Inflammatory macrophage treated with lipopolysaccharide for 4 hours (primary cell): ENCODE data around the gene RACK1.
A peak's percentile ranks its signal among the peaks of the same experiment; 100 is the strongest.

Source experiments
- DNase-seq: peaks from one replicate; pipeline ENCODE4 v3.0.0-alpha.2; 2020

The RACK1 gene

DNA sequence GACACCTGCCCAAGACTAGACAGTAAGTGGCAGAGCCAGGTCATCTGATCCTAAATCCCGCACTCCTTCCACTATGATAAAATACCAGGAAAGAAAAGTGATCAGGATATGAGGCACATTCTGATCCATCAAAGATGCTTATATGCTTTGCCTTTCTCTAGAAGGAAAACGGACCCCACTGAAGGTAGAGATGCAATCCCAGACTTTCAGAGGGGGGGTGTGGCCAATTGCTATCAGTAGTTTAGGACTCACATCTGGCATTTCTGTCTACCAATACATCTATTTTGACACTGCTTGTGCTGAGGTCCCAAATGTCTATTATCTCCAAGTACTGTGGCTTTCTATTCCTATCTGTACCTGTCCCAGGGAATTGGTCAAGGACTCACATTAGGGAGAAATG, 15.6 kb upstream of the RACK1 start:
- DNase-seq = no peak

DNA sequence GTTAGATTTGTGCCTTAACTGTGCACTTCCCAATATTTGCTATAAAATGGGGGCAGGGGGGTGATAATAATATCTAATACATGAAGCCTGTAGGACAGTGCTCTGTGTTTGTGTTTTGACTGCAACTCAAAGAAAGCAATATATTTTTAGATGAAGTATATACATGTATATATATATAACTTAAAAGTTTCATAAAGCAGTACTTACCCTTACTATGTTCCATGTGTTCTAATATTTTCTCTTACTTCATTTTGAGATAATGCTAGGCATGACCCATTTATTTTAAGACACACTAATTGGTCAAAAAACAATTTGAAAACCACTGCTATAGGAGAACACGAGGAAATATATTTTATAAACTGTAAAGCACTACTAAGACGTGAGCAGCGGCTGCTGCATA, 14.9 kb upstream of the RACK1 start:
- DNase-seq = no peak

DNA sequence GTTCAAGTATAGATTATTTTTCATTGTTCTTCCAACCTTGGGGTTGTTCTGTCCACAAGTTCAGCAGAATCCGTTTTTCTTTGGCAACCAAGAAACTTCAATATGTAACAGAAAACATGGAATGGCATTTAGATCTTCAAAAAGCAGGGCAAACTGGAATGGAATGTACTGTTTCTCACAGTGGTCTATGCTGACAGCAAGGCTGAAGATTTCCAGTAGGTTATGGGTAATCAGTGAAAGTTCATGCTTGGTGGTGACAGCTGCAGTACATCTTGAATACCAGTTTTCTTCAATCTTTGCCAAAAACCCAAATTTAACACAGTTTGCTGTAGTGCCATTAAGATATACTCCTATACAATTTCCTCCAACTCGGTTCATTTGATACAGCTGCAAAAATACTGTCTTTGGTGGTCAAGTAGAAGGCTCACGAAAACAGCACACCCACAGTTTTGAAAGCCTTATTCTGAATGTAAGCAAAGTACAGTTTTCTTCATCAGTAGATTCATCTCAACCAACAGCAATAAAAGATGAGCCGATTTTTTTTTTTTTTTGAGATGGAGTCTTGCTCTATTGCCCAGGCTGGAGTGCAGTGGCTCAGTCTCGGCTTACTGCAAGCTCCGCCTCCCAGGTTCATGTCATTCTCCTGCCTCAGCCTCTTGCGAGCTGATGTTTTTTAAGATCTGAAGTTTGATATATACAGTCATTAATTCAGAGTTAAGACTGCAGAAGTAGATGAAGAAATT, 12.3 kb upstream of the RACK1 start:
- DNase-seq = no peak

DNA sequence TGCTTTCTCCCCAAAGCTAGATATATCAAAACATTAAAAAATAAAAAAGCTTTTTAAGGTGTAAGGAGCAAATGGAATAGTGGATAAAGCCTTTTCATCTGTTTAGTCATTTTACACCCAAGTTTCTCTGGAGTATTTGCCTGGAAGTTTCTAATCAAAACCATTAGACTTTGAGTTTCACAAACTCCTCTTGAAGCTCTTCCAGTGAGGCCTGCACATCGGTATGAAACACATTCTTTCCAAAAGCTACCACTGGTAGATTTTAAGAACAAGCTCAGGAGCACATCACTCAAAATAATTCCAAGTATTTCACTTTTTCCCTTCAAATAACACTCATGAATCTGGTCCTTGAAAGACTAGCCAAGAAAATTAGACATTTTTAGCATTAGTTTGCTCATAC, 11.6 kb upstream of the RACK1 start:
- no peak for DNase-seq

DNA sequence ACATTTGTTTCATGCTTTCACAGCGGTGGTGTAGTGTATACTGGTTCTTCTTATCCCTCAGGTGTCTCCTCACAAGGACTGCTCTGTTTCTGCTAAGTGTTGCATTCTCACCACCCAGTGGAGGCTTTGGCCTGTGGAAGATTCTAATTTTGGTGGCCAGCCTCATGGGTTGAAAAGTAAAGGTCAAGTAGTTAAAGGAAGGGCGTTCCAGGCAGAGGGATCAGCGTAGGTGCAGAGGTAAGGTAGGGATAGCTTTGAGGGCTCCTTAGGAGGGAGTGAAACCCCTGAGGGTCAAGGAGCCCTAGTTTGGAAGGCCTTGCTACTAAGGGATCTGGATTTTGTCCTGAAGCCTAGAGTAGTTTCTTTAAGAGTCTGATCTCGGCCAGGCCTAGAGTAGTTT, 4.6 kb upstream of the RACK1 start:
- DNase-seq = no peak

DNA sequence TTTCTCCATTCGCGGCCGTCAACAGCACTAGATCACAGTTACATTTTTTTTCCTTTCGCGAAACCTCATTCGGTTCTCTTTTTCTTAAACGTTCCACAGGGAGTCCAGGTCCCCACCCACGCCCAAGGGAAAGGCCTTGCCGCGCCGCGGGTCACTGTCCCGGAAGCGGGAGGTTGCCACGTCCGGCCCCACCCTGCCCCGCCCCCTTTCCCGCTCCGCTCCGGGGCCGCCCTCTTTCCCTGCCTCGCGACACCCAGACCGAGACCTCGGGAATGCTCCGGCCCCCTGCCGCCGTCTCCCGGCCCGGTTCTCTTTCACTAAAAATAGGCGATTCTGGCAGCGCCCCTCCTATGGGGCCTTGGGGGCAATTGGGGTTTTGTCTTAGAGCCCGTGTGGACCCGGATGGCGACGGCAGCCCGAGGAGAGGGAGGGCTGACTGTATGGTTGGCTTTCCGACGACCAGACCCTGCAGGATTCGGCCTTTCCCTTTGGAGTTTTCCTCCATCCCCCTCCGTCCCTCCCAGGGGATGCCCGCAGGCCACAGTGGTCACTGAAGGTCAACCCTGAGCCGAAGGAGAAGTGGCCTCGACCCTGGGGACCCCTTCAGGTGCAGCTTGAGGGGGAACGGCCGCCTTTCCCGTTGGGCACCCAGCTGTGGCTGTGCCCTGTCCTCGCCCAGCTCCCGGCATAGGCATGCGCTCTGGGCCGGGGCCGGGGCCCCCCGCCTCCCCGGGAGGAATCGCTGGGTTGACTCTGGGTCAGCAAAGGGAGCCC, 2.8 kb upstream of the RACK1 start:
- peak; percentile 99 for DNase-seq

DNA sequence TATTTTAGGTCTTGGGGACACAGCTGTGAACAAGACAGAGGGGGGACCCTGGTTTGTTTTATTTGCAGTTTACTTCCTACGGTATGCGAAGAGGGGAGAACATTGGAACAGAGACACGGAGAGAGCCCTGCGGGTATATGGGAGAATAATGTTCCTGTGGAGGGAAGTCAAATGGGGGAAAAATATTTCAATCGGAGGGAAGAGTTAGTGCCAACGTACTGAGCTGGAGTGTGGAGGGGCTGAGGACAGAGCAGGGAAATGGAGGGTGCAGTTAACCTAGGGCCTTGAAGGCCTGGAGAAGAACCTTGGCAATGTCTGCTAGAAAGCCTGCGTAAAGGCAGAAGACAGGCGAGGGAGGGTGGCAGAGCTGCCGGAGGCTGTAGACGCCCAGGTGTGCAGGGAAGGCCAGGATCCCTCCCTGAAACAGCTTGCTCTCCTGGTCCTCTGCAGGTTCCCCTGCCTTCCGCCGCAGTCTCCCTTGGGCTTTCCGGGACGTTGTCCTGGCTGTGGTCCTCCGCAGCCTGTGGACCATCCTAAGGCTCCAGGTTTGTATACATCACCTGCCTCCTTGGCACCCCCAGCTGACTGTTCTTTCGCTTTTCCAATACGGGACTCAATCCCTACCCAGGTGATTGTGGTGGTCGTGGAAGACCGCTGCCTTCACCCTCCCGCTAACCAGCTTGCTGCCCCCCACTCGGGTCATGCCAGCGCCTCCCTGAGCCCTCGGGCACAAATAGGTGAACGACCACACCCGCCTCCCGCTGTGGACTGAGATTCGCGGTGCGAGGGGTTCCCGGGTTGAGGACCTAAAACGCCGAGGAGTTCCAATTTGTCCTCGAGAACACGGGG, 1.9 kb upstream of the RACK1 start:
- no peak for DNase-seq

DNA sequence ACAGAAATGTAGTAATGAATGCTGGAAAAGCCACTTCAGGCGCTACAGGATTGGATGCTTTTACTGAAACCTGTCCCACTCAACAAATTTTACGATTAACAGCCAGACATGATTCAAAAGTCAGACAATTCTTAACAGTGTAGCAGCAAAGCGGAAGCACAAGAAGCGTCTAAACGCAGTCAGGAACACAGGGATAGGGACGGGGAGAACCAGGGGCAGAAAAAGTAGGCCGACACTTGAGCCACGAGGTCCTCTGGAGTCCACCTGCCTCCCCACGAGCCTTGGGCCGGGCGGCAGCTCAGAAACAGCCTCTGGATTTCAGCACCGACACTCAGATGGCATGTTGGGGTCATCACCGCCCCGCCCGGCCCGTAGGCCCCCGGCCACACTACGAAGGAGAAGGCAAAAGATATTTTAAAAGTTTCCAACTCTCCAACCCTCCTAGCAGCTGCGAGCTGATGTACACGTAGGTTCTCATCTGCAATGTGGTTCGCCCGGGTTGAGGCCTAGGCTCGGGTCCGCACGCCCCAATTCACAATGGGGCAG, 615 bp downstream of the RACK1 start:
- peak; percentile 46 for DNase-seq

DNA sequence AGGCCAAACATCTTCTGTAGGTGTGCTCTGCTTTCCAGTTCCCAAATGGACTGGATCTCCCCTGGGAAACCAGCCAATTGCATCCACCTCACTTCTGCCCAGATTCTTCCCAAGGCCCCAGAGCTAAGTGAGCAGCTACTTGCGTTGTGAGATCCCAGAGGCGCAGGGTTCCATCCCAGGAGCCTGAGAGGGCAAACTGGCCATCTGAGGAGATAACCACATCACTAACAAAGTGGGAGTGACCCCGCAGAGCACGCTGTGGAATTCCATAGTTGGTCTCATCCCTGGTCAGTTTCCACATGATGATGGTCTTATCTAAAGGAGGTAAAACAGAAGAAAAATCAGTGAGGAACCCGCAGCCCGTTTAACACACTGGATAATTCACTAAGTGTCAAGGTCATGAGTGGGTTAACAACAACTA, 1.7 kb downstream of the RACK1 start:
- DNase-seq = no peak

DNA sequence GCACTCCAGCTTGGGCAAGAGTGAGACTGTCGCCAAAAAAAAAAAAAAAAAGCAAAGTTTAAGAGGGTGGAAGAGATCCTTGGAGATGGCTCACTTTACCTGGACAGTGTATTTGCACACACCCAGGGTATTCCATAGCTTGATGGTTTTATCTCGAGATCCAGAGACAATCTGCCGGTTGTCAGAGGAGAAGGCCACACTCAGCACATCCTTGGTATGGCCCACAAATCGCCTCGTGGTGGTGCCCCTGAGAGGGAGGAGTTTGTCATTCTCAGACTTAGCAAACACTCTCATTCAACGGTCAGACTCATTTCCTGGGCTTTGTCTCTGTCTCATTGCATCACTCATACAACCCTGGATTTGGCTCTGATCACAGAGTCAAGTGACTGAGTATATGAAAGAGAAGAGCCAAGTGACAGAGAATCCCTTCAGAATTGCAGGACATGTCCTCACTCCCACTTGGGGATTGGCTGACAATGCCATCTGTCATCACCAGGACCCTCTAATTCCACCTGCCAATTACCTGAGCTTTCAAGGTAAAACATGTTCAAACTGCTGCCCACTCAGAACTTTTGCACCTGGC, 2.2 kb downstream of the RACK1 start:
- DNase-seq = peak; percentile 96

DNA sequence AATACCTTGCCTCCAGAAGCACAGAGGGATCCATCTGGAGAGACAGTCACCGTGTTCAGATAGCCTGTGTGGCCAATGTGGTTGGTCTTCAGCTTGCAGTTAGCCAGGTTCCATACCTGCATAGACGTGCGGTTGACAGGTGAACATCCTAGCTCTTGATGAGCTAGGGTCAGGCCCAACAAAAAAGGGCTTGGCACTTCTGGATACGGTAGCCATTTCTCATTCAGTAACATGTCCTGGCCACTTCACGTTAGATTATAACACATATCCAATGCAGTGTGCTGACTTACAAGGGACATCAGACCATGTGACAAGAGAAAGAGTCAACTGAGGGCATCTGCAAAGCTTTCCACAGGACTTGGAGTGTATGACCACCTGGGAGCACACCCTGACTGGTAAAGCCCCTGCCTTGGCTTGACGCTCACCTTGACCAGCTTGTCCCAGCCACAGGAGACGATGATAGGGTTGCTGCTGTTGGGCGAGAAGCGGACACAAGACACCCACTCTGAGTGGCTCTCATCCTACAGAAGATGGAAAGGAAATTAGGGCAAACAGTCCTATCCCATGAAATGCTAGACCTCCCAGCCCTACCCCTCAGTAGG, 4.5 kb downstream of the RACK1 start:
- DNase-seq = no peak

DNA sequence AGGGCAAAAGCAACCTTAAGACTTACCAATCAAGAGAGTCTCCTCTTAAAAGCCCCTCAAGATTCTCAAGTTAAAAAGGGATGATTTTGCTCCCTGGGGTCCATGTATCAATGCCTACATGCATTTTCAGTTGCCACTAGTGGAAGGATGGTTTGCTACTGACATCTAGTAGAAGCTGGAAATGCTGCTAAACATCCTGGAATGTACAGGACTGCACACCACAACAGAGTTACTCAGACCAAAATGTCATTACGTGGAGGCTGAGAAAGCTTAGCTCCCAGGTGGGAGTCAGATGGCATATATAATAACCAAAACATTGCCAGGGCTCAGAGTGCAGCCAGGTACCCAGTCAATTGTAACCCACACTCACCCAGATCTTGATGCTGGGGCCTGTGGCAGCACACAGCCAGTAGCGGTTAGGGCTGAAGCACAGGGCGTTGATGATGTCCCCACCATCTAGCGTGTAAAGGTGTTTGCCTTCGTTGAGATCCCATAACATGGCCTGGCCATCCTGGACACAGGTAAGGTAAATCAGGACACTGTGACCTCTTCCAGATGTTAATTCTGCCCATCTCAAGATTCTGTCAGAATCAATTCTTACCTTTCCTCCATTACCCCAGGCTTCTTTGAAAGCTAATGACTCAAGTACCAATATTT, 5.8 kb downstream of the RACK1 start:
- no peak for DNase-seq

DNA sequence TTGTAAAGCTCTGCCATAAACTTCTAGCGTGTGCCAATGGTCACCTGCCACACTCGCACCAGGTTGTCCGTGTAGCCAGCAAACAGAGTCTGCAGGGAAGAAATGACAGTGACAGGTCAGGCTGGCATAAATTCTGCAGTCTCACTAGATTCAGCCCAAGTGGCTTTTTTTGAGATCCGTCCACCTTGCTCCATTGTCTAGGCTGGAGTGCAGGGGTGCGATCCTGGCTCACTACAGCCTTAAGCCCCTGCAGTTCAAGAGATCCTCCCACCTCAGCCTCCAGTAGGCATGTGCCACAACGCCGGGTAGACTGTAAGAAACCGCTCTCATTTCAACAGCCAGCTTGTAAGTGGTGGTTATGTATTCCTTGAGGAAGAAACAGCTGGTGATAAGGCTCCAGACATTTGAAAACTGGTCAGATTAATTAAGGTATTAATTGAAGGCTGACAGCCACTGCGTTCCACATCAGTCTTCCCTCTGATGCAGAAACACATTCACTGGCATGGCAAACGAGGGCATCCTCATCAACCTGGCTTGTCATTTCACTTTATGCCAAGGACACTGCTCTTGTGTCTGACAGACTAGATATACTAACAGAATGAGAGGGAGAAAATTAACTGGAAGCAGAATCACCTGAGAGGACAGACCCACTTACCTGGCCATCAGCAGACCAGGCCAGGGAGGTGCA, 6.6 kb downstream of the RACK1 start:
- no peak for DNase-seq

DNA sequence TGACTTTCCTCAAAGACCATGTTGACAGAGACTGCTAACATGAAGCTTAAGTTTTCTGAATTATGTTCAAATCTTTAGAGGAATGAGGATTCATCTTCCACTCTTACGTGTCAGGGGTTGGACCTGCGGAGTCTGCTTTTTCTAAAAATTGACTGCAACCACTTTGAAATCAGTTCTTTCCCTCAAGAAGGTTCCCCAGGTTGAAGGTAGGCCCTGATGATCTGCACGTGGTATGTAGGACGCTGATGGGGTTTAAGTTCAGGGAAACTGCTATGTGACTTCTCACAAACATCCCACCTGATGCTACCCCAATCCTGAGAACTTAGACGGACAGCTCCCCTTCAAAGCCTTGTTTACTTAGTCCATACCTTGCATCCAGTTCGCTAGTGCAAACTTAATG, 7.2 kb downstream of the RACK1 start:
- DNase-seq = no peak

DNA sequence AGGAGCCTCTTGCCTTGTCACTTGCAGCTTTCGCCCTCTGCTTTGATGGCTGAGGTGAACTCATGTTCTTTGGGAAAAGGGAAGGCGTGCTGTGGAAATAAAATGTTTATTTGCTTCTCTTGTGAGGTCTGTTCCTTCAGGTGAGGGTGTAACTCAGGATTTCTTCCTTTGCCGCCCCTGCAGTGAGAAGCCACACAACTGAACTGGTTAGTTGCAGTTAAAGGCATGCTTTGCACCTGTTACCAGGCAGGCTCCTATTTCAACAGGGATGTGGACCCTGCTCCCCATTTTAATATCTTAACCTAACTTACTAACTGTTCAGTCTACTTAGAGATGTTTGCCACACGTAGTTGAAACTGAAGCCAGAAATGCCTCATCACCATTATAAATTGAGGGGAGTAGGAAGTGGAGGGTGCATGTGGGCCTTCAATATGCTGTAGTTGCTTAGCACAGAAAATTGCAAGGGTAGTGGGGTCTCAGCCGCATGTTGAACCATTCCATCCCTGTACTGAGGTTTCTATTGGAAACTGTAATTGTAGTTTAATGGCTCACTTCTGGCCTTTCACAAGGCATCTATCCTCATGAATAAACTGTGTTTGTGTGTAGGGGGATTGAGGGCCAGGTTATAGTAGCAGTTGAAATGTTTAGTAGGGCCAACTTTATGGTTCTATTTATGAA, 7.9 kb downstream of the RACK1 start:
- no peak for DNase-seq

DNA sequence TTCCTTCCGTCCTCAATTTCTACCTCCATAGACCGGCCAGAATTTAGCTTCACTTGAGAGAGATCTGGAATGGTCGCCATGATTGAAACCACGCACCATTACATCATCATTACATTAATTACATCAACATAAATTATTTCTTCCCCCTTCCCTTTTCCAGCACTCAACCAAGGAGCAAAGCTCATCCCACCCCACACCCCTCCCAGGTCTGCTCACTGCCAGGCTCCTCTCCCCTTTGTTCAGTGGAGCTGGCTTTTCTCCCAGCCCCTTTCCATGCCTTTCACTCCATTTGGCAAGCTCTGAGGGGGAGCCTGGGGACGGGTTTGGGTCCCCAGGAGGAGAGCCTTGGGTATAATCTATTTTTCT, 8.4 kb downstream of the RACK1 start:
- no peak for DNase-seq

DNA sequence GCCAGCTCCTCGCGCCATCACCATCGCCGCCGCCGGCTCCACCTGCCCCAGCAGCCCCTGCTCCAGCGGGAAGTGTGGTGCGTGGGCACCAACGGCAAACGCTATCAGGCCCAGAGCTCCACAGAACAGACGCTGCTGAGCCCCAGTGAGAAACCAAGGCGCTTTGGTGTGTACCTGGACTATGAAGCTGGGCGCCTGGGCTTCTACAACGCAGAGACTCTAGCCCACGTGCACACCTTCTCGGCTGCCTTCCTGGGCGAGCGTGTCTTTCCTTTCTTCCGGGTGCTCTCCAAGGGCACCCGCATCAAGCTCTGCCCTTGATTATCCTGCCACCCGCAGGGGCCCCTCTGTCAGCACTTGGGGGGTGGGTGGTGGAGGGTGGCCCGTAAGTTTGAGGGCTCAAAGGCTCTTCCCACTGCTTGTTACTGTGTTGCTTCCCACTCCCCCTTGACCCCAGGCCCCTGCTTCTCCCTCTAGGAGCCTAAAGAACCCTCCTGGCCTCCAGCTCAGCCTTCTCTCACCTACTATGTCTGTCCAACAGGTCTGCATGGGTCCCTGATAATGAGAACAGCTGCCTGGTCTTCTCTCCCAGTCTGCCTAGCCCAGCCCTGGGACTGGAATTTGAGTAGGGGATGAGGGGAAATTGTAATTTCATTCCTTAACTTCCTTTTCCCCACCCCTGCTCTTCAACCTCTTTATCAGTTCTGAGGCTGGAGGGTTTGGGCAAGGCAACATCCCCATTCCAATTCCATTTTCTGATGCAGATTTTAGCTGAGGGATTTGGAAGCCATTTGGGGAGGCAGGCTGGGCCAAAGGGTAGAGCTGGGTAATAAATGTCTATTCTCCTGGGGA, 9.0 kb downstream of the RACK1 start:
- DNase-seq = no peak

DNA sequence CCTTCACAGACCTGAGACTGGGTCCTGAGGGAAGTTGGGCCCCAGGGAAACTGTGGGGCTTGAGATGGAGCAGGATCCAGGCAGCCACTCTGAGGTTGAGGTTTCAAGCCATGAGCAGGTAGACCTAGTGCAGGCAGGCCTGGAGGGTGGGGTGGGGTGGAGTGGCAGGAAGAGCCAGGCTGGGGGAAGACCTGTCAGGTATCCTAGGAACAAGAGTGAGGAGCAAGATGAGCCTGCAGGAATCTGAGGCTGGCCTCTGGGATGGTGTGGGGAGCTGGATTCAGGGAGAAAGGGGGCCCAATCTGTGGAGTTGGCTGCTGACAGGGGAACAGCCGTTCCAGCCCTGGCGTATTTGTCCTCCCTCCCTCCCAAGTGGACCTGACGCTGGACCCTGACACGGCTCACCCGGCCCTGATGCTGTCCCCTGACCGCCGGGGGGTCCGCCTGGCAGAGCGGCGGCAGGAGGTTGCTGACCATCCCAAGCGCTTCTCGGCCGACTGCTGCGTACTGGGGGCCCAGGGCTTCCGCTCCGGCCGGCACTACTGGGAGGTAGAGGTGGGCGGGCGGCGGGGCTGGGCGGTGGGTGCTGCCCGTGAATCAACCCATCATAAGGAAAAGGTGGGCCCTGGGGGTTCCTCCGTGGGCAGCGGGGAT, 9.8 kb downstream of the RACK1 start:
- DNase-seq = no peak

DNA sequence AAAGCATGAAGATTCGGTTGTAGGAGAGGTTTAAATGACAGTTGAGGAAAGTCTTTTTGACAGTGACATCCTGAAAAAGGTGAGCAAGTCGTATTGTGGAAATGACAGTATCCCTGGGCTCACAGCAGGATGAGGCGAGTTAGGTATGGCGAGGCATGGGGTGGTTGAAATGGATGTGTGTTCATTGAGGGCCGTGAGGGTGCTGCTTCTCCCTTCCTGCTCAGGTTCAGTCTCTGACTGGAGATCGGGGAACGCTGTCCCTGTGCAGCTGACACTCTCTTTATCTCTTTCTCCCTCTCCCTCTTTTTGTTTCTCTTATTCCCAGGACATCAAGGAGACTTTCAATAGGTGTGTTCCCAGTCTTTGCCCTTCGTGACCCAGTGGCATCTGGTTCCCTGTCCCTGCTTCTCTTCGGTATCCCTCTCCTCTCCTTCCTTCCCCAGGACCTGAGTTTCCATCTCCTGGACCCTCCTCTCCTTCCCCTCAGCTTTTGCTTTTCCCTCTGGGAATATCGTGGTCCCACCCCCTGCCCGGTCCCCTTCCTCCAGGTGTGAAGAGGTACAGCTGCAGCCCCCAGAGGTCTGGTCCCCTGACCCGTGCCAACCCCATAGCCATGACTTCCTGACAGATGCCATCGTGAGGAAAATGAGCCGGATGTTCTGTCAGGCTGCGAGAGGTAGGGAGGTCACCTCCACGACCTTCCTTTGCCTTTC, 10.5 kb downstream of the RACK1 start:
- DNase-seq = no peak
